Measurements from ENCODE around the gene SNAPC2. TPM values are rescaled to one million over a fixed set of nuclear protein-coding genes. Genes with fewer than 3 reads are reported as not detected.

SNAPC2 gene
- polyA plus RNA-seq, 1 of the 3 experiments (the other 2 are of a cell fraction) = 38.7 TPM

GRCh38 chr19:7963566-7963965, 43.4 kb downstream of the SNAPC2 start:
- POLR2A ChIA-PET = no interaction called here
- DNase-seq = no peak
- peaks cover 36 to 84% of the 10 kb centered on the region in 2 experiments for H3K36me3 ChIP-seq (replicated peaks in 1 of 2; ENCODE audit: control insufficient read depth in 1 of 2, insufficient read depth in 2 of 2, low read length in 1 of 2)

GRCh38 chr19:7965259-7965841, 45.2 kb downstream of the SNAPC2 start:
- WGBS (ENCODE audit: low lambda C conversion rate) = 96% methylated on average over 12 of the region's 12 CpGs
- peaks cover 38 to 75% of the 10 kb centered on the region in 2 experiments for H3K36me3 ChIP-seq (replicated peaks in 1 of 2; ENCODE audit: control insufficient read depth in 1 of 2, insufficient read depth in 2 of 2, low read length in 1 of 2)
- TF ChIP-seq REST (IDR thresholded peaks at IDR 0.05; ENCODE audit: low read depth, low read length) (no peak), MAX (IDR thresholded peaks at IDR 0.05; ENCODE audit: low read depth) (no peak), RFX5 (IDR thresholded peaks at IDR 0.05; ENCODE audit: low read length) (no peak), MEF2A (IDR thresholded peaks at IDR 0.05; ENCODE audit: borderline replicate concordance, low read depth) (no peak), ZBTB33 (IDR thresholded peaks at IDR 0.05; ENCODE audit: borderline replicate concordance, low read depth) (no peak), RCOR1 (IDR thresholded peaks at IDR 0.05; ENCODE audit: low read length) (no peak), GABPA (IDR thresholded peaks at IDR 0.05; ENCODE audit: low read depth) (no peak), TCF12 (IDR thresholded peaks at IDR 0.05) (no peak), PBX3 (IDR thresholded peaks at IDR 0.05) (no peak), FOXM1 (IDR thresholded peaks at IDR 0.05; ENCODE audit: low read depth) (no peak), SMC3 (IDR thresholded peaks at IDR 0.05; ENCODE audit: low read depth, low read length) (no peak), MXI1 (IDR thresholded peaks at IDR 0.05; ENCODE audit: low read depth, low read length) (no peak)

More at GRCh38 chr19:7963566-7963965, 43.4 kb downstream of the SNAPC2 start:
- H3K9ac ChIP-seq = no peak overlapping the region
- no peaks in the 10 kb centered on the region for H4K20me1 ChIP-seq (ENCODE audit: insufficient read depth)
- no peaks in the 10 kb centered on the region for H3K9me3 ChIP-seq
- H3K4me3 ChIP-seq (ENCODE audit: low read depth in 2 of 2, low read length in 1 of 2) = no peak overlapping the region
- H3K27me3 ChIP-seq (ENCODE audit: insufficient read depth) = no peaks in the 10 kb centered on the region
- WGBS (ENCODE audit: low lambda C conversion rate) = 97% methylated on average over 16 of the region's 25 CpGs
- no peaks in the 10 kb centered on the region for H3K4me1 ChIP-seq (ENCODE audit: control insufficient read depth in 1 of 2, insufficient read depth in 2 of 2, low read depth in 1 of 2, low read length in 1 of 2)
- no peak overlapping the region for H2AFZ ChIP-seq (ENCODE audit: low read depth)
- TF ChIP-seq EZH2phosphoT487 (IDR thresholded peaks at IDR 0.05; ENCODE audit: borderline replicate concordance, low read depth) = no peak
- no peak for TF ChIP-seq FOXJ3 (CRISPR knock-in tag; IDR thresholded peaks at IDR 0.05)
- H3K27ac ChIP-seq (ENCODE audit: low read depth in 2 of 2, low read length in 1 of 2) = no peak overlapping the region
- peaks cover 2% of the 10 kb centered on the region; the same call in 1 of the 2 replicates for H3K79me2 ChIP-seq (ENCODE audit: insufficient read depth)
- H3K9me2 ChIP-seq = no peaks in the 10 kb centered on the region
- CTCF ChIA-PET = interaction anchor here (0.5 kb wide), 1 partner anchor 110 kb away, joined by 3 read pairs; no protein-coding TSS in a partner anchor
- H3F3A ChIP-seq (replicated peaks; ENCODE audit: insufficient read depth) = peaks cover 5% of the 10 kb centered on the region
- H3K4me2 ChIP-seq = no peak overlapping the region

More at GRCh38 chr19:7965259-7965841, 45.2 kb downstream of the SNAPC2 start:
- Histone ChIP-seq H2AFZ (ENCODE audit: low read depth) (no peak overlapping the region), H3K79me2 (ENCODE audit: insufficient read depth) (peaks cover 5% of the 10 kb centered on the region; the same call in 1 of the 2 replicates), H3K4me2 (no peak overlapping the region), H3K9me3 (no peaks in the 10 kb centered on the region), H4K20me1 (ENCODE audit: insufficient read depth) (peaks cover 2% of the 10 kb centered on the region; the same call in 1 of the 2 replicates), H3K27ac (ENCODE audit: low read depth in 2 of 2, low read length in 1 of 2) (no peak overlapping the region), H3K9ac (no peak overlapping the region), H3K9me2 (no peaks in the 10 kb centered on the region), H3K27me3 (ENCODE audit: insufficient read depth) (no peaks in the 10 kb centered on the region), H3K4me3 (ENCODE audit: low read depth in 2 of 2, low read length in 1 of 2) (no peak overlapping the region), H3F3A (replicated peaks; ENCODE audit: insufficient read depth) (peaks cover 5% of the 10 kb centered on the region), H3K4me1 (ENCODE audit: control insufficient read depth in 1 of 2, insufficient read depth in 2 of 2, low read depth in 1 of 2, low read length in 1 of 2) (no peaks in the 10 kb centered on the region)
- ChIA-PET CTCF (interaction anchor here (1.6 kb wide), 1 partner anchor 22 kb away, joined by 9 read pairs; the partner anchor contains the start of gene TIMM44), POLR2A (no interaction called here)
- DNase-seq = no peak
